GM21526 (cell line): ENCODE data around the gene TAS2R14.

Source experiments
- ATAC-seq: cut with Tn5 transposase; IDR thresholded peaks from one replicate; pipeline ENCODE4 v1.9.1; 2021; ENCODE audit warnings: moderate library complexity; ENCODE audit not compliant: unreplicated experiment, low FRiP score

The TAS2R14 gene, protein sequence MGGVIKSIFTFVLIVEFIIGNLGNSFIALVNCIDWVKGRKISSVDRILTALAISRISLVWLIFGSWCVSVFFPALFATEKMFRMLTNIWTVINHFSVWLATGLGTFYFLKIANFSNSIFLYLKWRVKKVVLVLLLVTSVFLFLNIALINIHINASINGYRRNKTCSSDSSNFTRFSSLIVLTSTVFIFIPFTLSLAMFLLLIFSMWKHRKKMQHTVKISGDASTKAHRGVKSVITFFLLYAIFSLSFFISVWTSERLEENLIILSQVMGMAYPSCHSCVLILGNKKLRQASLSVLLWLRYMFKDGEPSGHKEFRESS

GRCh38 chr12:10939163-10939562 lies at the start of gene TAS2R14:
TSS of gene TAS2R14 (minus strand) at chr12:10939263. CDS start at chr12:10939207, 56 bp downstream.
- ATAC-seq: no peak

DNA sequence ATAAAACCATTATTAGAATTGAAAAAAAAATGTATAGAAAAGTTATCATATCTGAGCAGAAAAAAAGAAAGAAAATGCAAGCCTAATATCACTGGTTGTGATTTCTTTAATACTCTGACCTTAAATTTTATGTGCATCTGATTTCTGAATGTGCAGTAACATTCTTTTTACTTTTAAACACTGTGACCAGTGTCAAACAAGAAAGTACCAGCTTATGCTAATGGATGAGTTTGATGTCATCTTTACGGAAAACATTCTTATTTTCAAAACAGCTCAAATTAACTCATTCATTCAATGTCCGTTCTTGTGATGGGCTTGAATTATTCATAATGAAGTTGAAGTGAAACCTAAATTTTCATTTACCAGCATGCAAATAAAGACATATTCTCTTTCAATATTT lies 47.7 kb upstream of the TAS2R14 start, which contains the start of gene TAS2R50:
TAS2R50 (minus strand) TSS at position 101 of the 400 bp plus-strand sequence; CDS start at position 49, 52 bp downstream.
- no peak for ATAC-seq

- ATAC-seq: no peak
Measured at GRCh38 chr12:10982244-10982643, 43.2 kb upstream of the TAS2R14 start.

- no peak for ATAC-seq
Measured at GRCh38 chr12:10974965-10975364, 35.9 kb upstream of the TAS2R14 start.

GRCh38 chr12:10968765-10969456 lies 29.8 kb upstream of the TAS2R14 start:
- no peak for ATAC-seq

GRCh38 chr12:10967409-10967808 lies 28.3 kb upstream of the TAS2R14 start:
- no peak for ATAC-seq

DNA sequence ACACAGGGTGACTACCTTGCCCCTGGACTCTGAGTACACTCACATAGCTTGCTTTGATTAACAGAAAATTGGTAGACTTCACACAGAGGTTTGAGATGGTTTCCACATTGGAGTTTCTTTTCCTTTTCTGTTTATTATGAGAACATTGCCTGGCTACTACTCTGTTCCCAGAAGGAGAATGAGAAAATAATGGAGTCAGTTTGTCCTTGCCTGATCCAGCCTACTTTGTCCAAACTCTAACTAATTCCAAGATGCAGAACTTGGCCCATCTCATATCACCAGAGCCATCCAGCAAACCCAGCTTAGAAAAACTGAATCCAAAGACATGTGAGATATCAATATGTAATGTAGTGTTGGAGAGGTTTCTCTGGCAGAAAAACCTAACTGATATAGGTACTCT lies 27.3 kb upstream of the TAS2R14 start:
- ATAC-seq: no peak

- no peak for ATAC-seq
Measured at GRCh38 chr12:10965476-10965875, 26.4 kb upstream of the TAS2R14 start.

DNA sequence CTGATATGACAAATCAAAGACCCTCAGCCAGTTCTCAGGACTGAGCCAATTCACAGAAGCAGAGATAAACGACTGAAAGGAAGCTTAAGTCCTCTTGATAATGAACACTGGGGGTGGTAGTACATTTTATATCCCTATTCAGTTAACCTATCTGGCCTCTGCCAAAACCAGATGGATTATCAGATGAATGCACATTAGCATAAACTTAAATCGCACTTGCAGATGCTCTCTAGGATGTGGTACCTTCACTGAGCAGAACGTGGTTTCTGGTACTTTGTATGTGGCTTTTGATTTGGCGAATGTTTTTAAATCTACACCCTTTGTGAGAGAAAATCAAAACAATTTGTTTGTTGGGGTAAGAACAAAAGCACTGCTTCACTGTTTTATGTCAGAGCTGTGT lies 21.1 kb upstream of the TAS2R14 start:
- no peak for ATAC-seq

GRCh38 chr12:10959804-10960203 lies 20.7 kb upstream of the TAS2R14 start:
- ATAC-seq: no peak

DNA sequence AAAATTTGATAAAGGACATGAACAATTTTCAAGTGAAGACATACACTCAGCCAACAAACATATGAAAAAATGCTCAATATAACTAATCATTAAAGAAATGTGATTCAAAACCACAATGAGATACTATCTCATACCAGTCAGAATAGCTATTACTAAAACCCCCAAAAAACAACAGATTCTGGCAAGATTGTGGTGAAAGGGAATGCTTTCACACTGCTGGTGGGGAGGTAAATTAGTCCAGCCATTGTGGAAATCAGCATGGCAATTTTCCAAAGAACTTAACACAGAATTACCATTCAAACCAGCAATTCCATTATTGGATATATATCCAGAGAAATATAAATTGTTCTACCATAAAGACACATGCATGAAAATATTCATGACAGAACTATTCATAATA lies 18.7 kb upstream of the TAS2R14 start:
- no peak for ATAC-seq

GRCh38 chr12:10956085-10956484 lies 17.0 kb upstream of the TAS2R14 start:
- ATAC-seq: no peak

GRCh38 chr12:10952645-10953044 lies 13.6 kb upstream of the TAS2R14 start:
- ATAC-seq: no peak

DNA sequence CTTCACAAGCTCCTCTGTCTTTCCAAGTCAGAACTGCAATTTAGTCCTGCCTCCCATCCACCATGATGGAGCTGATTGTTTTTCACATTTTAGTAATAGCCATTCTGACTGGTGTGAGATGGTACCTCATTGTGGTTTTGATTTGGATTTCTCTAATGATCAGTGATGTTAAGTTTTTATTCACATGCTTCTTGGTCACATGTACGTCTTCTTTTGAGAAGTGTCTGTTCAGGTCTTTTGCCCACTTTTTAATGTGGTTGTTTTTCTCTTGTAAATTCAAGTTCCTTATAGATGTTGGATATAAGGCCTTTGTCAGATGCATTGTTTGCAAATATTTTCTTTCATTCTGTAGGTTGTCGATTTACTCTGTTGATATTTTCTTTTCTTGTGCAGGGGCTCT lies 4.1 kb upstream of the TAS2R14 start:
- ATAC-seq: no peak

DNA sequence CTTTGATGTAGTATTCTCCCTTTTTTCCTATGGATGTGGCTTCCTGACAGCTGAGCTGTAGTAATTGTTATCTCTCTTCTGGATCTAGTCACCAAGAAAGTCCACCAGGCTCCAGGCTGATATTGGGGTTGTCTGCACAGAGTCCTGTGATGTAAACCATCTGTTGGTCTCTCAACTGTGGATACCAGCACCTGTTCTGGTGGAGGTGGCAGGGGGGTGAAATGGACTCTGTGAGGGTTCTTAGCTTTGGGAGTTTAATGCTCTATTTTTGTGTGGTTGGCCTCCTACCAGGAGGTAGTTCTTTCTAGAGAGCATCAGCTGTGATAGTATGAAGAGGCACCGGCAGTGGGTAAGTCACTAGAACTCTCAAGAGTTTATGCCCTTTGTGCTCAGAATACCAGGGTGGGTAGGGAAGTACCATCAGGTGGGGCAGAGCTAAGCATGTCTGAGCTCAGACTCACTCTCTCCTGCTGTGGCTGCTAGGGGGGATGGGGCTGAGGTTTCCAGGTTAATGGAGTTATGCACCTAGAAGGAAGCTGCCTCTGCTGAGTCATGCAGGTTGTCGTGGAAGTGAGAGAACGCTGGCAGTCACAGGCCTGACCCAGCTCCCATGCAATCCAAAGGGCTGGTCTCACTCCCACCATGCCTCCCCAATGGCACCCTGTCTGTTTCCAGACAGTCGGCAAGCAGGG lies 3.0 kb upstream of the TAS2R14 start:
- no peak for ATAC-seq

GRCh38 chr12:10941369-10941768 lies 2.3 kb upstream of the TAS2R14 start:
- ATAC-seq: no peak

DNA sequence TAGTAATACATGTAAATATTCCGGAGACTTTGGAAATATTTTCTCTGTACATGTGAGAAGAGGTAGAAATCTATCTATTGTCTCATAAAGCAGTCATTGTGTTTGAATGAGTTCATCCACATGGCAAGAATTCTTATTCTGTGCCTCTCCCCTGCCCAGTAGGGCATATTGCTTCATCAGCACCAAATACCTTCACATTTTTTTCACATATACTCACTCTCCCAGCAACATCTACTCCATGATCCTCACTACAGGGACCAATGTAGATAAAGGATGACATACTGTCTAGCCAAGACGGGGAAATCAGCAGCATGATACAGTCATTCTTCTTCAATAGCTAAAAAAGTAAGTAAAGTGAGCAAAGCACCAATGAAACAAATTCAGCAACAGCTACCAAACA lies 1.3 kb upstream of the TAS2R14 start:
- no peak for ATAC-seq

GRCh38 chr12:10936506-10936905 lies 2.6 kb downstream of the TAS2R14 start:
- no peak for ATAC-seq

- ATAC-seq: no peak
Measured at GRCh38 chr12:10928746-10929286, 10.2 kb downstream of the TAS2R14 start, which contains the start of gene PRH2. TSS of gene PRH2 (plus strand) at chr12:10929236. CDS start at chr12:10929274, 38 bp downstream.

DNA sequence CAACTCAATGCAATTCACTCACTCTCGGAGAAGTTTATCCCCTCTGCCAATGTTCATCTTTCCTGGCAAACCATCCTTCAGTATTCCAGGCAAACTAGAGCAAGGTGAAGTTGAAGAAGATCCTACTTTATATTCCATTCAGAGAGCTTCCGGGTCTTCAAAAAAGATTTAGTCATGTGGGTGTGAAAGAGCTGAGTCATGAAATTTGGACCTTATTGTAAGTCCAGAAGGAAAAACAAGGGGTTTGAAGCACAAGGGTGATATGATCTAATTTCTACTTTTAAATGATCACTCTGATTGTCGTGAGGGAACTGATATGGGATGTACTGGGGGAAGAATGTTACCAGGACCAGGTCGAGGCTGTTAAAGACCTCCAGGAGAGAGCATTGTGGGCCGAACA lies 12.8 kb downstream of the TAS2R14 start:
- ATAC-seq: no peak

GRCh38 chr12:10919809-10920208 lies 19.3 kb downstream of the TAS2R14 start:
- ATAC-seq: no peak
